Panc1 (cell line): ENCODE data around the gene SPIB.

Experiments used
- CTCF ChIP-seq: fragments of 450-650 bp; IDR thresholded peaks from 2 replicates; pipeline ENCODE4 v1.5.1; 2017; ENCODE audit warnings: mild to moderate bottlenecking
- SIN3A ChIP-seq: IDR thresholded peaks from 2 replicates; pipeline ENCODE4 v1.6.1; 2012; ENCODE audit warnings: low read depth, mild to moderate bottlenecking, low read length, moderate library complexity, borderline replicate concordance; ENCODE audit not compliant: insufficient read depth
- TCF7L2 ChIP-seq: IDR thresholded peaks from 2 replicates; pipeline ENCODE4 v1.6.1; 2011; ENCODE audit warnings: mild to moderate bottlenecking, low read depth, low read length, inconsistent platforms

GRCh38 chr19:50477751-50478515 is 59.2 kb downstream of the SPIB start:
- no peak for TF ChIP-seq CTCF
- no peak for TF ChIP-seq TCF7L2
- TF ChIP-seq SIN3A: no peak
